NCI-H1092 treated with DMSO at 0.1 percent for 48 hours (cell line): Measurements from ENCODE around the gene TP53I11.

Experiments
- DNase-seq: peaks from one replicate; lab custom pipeline; 2025; lab: John Stamatoyannopoulos, UW

TP53I11 gene

DNA sequence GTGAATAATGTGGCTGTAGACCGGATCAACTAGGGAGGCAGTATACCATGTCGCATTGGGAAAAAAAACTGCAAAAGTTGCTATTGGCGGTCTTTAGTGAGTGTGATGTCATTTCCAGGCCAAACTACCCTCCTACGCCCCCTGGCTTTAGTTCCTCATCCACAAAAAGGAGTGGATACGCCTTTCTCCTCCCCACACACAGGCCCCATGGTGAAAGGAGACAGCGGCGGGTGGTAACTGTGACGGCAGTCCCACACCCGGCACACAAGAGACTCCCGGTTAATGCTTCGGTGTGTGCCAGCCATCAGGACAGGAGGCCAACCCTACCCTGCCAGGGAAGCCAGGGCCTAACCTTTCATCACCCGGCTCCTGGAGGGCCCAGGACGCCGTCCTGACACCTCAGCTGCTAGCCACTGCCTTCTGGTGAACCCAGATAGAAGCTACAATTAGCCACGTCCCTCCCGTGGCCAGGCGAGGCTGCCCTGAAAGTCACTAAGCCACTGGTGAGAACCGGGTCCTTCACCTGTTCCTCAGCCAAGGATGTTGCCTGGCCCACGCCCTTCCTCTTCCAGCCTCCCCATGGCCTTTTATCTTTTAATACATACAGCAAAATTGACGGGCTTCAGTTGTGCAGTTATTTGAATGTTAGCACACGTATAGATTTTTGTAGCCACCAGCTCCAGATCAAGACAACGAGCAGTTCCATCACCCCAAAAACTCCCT is 10.8 kb downstream of the TP53I11 start:
- DNase-seq = no peak

DNA sequence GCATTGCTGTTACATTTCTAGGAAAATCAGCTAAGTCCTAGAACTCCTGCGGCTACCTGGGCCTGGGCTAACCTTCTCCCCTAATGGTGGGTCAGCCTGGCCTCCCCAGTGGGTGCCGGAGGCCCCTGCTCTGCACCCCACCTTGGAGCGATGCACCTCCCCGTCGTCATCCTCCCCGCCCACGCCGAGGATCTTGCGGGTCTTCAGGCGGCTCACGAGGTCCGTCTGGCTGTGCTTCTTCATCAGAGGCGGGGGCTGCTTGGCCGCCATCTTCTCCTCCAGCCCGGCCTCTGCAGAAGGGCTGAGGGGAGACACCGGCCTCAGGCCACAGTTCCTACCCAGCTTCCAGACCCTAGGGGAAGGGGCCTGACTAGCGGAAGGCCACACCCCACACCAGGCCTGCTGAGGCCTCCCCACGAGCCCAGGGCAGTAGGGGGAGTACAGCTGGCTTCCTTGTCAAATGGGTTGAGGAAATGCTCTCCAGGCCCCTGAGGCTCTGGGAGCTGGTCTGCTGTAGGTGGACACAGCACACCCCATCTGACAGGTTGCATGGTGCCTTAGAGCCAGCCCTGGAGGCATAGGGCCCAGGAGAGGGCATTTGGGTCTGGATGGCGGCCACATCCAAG is 12.5 kb downstream of the TP53I11 start:
- DNase-seq = no peak

DNA sequence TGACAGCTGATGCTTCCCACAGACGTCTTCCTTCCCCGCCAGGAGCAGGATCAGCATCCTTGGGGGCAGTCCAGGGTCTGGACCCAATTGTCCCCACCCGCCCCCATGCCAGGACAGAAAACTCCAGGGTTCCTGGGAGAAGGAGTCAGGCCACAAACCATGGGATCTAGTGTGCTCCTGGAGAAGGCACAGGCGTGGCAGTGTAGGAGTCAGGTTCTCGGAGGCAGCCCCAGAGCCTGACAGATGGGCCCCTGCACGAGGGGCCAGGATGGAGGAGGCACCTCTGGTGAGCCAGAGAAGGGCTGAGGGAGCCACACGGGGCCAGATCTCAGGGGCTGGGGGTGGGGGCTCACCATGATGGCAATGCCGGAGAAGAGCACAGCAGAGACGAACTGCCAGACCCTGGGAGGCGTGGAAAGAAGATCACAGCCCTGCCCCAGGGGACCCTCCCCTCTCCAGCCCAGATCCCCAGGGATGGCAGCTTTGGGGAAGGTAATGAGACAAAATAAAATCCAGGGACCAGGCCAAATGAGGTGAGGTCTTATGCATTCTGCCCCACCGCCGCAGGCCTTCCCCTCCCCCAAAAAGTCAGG is 13.6 kb downstream of the TP53I11 start:
- no peak for DNase-seq

DNA sequence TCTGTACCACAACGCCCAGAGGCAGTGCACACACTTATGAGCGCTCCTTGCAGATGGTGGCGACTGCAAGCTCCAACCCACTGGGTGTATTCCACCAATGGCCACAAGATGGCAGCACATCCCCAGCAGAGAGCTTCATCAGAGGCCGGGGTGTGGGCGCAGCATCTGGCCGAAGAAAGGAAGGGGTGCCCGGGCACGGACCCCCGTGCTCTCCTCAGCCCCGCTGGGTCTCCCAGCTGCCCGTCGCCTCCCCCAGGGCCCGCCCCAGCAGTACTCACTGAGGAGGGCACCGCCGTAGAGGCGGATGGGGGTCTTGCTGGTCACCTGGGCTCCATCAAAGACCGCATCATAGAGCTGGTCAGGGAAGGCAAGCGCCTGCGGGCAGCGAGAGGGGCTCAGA is 14.2 kb downstream of the TP53I11 start:
- peak; percentile 69 for DNase-seq

GRCh38 chr11:44934735-44935250 is 15.9 kb downstream of the TP53I11 start:
- no peak for DNase-seq

- no peak for DNase-seq
These were observed 16.6 kb downstream of the TP53I11 start for GRCh38 chr11:44934110-44934509.

DNA sequence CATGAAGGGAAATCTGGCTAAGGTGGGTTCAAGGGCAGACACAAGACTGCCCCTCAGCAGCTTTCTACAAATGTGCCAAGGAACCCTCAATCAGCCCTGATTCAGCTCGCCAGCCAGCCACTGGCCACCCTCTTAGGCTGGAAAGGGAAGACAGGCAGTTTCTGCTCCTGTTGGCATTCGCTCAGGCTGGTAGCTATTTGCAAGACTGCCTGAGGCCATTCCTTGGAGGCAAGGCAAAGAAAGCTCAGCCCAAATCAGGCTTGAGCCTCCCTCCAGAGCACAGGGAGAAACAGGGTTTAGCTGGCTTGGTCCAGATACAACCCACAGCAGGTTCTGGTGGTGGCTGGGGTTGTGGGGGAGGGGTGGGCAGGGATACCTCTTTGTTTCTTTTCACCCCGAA is 19.2 kb downstream of the TP53I11 start:
- DNase-seq = no peak

DNA sequence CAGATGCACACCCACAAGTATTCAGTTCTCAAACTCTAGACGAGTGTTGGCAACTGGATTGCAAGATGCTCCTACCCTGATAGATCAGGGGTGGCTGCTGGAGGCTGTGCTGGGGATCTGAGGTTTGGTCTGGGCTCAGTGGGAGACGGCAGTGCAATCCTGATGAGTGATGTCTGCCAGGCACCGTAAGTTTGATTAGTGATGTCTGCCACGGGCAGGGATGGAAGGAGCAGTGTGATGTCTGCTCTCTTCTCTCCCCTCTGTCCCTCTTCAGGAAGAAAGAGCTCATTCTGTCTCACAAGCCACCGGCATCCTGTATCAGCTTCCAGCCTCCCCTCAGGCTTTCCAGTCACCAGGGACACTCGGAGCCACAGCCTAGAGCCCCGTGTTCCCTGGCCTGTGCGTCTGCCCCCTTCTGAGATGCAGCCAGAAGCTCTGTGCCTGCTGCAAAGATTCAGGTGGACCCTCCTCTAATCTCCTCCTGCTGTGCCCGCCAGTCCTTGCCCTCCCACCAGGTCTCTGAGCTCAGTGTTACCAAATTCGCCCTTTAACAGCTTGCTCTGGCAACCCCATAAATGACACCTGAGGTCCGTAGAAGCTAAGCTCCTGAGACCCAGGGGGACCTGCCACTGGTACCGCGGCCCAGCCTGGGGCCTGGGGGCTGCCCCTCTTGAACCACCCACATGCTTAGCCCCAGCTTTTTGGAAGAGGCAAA is 19.9 kb downstream of the TP53I11 start:
- DNase-seq = no peak

DNA sequence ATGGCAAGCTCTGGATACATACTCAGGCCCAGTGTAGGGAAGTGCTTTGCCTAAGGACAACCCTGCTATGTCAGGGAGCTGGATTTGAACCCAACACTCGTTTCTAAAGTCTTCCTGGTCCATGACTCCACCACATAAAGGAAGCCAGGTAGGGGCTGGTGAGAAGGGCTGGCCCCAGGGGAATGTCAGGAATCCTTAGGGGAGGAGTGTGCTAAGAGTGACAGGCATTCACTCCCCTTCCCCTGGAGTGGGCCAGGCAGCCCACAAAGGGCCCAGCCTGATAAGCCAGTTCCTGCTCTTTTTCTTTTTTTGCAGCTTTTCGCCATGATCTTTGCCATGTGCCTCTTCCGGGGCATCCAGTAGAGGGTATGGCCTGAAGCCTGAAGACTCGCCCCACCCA is 21.9 kb downstream of the TP53I11 start:
- DNase-seq = no peak

DNA sequence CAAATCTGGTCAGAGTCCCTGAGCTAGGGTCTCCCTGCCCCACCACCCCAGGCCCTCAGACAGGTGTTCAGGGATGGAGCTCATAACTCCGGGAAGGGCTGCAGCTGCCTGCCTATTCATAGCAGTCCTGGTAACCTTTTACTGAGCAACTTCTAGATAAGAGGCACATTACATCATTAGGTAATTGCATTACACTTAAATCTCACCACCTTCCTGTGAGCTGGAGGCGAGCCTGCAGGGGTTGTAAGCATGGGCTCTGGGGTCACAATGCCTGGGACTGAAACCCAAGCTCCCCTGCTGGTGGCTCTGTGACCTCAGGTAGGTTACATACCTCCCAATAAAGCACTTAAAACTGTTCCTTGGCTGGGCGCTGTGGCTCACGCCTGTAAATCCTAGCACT is 22.5 kb downstream of the TP53I11 start:
- DNase-seq = no peak

- peak; percentile 84 for DNase-seq
These were observed 23.5 kb downstream of the TP53I11 start for GRCh38 chr11:44927174-44927661.

GRCh38 chr11:44926036-44926435 is 24.6 kb downstream of the TP53I11 start:
- no peak for DNase-seq

DNA sequence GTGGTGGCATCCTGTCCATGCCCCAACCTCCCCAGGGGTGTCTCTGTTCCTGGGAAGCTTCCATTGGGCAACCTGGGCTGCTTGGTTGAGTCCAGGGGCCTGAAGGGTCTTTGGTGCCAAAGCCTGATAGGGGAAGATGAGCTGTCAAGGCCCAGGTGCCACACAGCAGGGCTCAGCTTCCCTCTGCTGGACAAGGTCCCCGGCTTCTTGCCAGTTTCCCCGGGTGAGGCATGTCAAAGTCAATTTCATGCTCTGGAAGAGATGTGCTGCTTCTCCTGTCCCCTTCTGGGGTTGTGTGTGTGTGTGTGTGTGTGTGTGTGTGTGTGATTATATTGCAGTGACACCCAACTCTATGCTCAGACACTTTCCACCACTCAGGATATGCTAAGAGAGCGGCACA is 26.9 kb downstream of the TP53I11 start:
- no peak for DNase-seq

GRCh38 chr11:44923115-44923514 is 27.6 kb downstream of the TP53I11 start:
- no peak for DNase-seq

- no peak for DNase-seq
These were observed 30.2 kb downstream of the TP53I11 start for GRCh38 chr11:44920451-44920850.

DNA sequence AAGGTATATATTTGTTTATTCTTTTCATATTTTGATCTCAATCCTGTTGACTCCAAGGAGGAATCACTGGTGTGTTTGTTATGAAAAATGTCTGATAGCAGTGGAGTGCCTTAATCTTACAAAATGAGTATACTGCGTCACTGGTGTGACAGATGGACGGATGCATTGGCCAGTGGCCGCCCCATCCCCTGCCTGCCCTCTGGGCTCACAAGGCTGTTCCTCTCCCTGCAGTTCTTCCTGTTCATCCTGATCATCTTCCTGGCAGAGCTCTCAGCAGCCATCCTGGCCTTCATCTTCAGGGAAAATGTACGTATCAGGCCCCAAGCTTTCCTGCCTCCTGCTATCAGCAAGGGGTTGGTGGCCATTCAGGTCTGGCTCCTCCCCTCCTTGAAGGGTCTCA is 32.9 kb downstream of the TP53I11 start:
- DNase-seq = no peak

DNA sequence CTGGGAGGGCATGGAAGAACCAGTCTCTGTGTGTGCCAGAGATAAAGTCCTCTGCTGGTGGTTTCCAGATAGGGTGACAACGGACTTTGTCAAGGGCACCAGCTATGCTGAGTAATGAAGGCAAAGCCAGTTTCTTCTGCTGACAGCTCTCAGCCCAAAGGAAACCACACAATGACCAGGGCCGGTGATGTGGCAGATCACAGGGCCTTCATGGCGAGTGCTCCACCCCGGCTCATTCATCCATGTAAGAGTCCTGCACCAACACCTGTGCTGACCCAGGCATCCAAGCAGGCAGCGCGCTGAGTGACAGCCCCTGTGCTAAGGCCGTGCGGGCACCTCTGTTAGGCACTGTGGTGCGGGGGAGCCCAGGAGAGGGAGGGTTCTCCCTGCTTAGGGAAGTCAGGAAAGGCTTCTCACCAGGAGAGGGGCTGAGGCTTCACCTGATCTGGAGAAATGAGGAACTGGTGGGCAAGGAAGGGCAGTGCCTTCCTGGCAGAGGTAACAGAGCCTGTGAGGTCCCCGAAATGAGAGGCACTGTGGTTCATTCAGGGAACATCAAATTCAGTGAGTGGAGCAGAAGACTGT is 33.8 kb downstream of the TP53I11 start:
- no peak for DNase-seq

DNA sequence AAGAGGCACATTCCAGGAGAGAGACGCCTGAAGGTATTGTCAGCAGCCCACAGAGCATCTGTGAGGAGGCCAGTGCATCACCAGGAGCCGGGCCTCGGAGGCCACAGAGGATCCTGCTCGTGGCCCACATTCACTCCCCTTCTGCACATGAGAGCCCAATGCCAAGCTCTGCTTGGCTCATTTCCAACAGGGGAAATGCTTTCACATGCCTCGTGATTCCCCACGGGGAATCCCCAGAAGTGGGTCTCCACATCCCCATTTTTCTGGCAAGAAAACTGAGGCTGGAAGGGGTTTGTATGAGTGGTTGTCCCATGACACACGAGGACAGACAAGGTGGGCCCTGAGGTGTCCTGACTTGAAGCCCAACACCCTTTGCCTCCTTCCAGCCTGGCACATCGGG is 34.4 kb downstream of the TP53I11 start:
- DNase-seq = no peak

- no peak for DNase-seq
These were observed 35.1 kb downstream of the TP53I11 start for GRCh38 chr11:44915621-44916020.

DNA sequence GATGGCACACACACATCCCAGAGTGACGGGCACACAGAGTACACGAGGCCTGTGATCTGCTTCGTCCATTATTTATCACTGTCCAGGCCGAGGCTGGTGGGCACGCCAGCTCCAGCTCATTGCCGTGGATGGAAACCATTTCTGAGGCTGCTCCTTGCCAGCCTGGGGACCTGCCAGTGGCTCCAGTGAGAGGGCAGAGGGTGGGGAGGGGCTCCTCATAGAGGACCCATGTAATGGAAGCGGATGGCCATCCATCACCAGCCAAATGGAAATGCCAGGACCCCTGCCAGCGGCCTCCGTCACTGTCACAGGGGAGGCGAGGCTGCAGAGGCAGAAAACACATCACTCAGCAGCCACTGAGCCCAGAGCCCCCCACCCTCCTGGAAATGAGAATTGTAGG is 35.7 kb downstream of the TP53I11 start:
- no peak for DNase-seq

- no peak for DNase-seq
These were observed 36.6 kb downstream of the TP53I11 start for GRCh38 chr11:44914105-44914504.

DNA sequence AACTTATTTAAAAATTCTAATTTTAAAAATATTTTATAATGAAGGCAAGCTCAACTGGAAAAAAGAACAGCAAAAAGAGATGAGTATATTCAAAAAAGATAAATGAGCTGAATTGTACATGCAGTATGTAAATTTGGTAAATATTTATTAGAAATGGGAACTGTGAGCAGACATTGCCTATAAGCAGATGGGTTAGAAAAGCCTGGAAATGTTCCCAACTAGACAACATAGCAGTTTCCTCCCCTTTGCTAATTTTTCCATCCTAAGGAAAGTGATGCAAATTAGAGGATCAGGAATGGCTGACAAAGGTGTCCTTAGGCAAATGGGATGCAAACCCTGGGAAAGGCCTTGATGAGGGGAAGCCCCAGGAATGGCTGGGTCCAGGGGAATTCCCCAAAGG is 37.2 kb downstream of the TP53I11 start:
- no peak for DNase-seq
